ENCODE measurements around the gene SMTN.

- TF ChIP-seq POLR2A (IDR thresholded peaks at IDR 0.05) = no peak
- TF ChIP-seq CTCF (IDR thresholded peaks at IDR 0.05) = no peak
Measured at GRCh38 chr22:31048570-31048969, 32.5 kb upstream of the SMTN start.
